ENCODE measurements around the gene OR13C4.
A peak's percentile ranks its signal among the peaks of the same experiment; 100 is the strongest.
"Not testable (repeated sequence)": the region's sequence is repeated elsewhere in the genome, so short reads cannot be mapped to it uniquely, and the experiment has no call there.

Gene OR13C4

DNA sequence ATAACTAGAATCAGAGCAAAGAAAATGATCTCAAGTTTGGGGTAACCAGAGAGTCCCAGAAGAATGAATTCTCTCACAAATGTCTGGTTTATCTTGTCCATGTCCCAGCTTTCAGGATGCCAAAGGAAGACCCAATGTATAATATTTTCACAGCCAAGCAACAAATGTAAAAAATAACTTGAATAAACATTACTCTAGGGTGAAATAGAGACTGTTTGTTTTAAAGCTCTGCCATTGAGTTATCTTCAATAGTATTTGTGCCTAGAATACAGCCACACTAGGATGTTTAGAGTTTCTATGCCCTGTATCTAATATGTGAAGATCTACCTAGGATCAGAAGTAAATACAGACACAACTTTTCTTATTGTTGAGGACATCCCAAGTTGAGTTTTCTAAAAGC, at the start of gene OR13C4:
TSS of gene OR13C4 (minus strand) at position 101 of the 400 bp plus-strand sequence. CDS start at position 101, 0 bp downstream.
- DNase-seq (ENCODE audit: low spot score) = no peak

DNA sequence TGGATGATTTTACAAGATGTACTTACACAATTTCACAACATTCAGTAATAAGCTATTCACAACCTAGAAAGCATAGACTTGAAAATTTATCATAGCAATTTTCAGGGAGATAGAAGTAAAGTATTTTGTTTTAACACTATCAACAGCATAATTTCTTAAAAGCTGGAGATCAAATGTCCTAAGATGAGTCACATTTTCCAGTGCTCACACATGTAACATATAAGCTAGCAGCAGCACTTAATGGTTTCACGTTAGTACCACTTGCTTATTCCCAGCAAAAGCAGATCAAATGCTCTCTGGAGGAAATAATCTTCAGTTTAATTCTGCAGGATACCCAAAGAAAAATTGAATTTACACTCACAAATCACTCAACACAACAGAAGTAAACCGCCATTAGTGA, 48.4 kb upstream of the OR13C4 start:
- no peak for DNase-seq (ENCODE audit: low spot score)

DNA sequence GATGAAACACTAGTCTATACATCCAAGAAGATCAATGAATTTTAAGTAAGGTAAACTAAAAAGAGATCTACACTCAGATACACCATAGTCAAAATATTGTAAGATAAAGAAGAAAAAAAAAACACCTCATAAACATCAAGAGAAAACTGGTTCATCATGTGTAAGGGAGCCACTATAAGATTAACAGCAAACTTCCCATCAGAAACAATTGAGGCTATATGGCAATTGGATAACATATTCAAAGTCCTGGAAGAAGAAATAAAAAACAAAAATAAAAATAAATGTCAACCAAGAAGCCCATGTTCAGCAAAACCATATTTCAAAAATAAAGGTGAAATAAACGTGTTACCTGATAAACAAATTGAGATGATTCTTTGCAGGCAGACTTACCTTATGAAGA, 45.6 kb upstream of the OR13C4 start:
- DNase-seq (ENCODE audit: low spot score) = no peak

DNA sequence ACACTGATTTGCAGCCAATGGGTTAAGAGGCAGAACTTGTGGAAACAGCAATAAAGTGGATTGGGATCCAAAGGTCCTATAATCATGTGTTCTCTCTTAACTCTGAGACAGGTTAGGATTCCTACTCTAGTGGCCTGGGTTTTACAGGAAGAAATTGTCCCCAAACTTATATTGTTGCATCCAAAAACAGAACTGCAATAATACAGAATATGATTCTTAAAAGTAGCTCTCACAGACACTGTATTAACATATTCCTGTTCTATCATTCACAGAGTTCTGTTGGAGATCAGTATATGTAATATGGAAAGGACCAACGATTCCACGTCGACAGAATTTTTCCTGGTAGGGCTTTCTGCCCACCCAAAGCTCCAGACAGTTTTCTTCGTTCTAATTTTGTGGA, 41.9 kb upstream of the OR13C4 start, which contains the start of gene OR13C8:
TSS of gene OR13C8 (plus strand) at position 301 of the 400 bp plus-strand sequence. CDS start at position 301, 0 bp downstream.
- DNase-seq (ENCODE audit: low spot score) = no peak

DNA sequence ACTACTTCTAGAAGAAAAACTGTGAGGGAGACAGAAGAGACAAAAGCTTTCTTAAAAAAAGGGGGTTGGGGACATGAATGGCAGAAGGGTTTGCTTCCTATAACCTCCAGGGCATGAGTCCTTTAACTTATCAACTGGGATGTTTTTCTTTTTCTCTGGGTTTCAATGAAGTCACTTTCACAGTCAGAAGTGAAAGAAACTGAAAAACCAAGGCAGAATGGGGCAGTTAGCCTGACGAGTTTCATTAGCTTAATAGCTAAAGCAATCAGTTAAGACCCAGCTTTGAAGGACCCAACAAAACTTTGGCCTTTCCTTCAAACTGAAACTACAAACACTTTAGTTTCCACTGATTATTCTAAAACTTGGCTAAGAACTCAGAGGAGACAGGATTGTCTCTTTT, 37.3 kb upstream of the OR13C4 start:
- no peak for DNase-seq (ENCODE audit: low spot score)

DNA sequence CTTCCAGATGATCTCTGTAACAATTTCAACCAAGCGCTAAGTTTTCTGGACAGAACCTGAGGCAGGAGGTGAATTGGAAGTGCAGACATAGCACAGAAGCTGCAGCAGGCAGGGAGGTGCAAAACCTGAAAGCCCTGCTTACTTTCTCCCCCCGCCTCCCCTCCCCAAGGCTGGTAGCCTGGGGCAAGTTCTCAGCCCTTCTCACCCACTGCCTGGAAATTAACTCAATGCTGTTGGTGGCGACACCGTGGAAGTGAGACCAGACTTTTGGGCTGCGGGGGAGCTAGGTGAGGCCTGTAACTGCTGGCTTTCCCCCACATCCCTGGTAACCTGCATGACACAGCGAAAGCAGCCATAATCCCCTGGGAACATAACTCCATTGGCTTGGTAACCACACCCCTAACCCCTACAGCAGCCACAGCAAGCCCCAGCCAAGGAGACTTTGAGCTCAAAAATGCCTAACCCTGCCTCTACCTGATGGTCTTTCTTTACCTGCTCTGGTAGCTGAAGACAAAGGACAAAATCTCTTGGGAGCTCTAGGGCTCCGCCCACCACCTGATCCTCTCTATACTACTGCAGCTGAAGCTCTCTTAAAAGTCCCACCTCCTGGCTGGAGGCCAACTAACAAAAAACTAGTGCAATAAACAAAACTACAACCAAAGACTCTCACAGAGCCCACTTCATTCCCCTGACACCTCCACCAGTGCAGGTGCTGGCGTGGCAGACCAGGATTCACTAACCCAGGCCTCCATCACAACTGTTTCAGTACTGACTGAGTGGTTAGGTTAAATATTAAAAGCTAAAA, 30.0 kb upstream of the OR13C4 start:
- DNase-seq (ENCODE audit: low spot score) = no peak

DNA sequence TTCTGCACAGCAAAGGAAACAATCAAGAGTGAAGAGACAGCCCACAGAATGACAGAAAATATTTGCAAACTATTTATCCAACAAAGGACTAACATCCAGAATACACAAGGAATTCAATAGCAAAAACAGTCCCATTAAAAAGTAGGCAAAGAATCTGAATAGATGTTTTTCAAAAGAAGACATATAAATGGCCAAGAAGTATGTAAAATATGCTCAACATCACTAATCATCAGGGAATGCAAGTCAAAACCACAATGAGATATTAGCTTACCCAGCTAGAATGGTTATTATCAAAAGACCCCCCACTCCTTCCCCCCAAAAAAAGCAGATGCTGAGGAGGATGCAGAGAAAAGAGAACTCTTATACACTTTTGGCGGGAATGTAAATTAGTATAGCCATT, 28.5 kb upstream of the OR13C4 start:
- DNase-seq (ENCODE audit: low spot score) = no peak

DNA sequence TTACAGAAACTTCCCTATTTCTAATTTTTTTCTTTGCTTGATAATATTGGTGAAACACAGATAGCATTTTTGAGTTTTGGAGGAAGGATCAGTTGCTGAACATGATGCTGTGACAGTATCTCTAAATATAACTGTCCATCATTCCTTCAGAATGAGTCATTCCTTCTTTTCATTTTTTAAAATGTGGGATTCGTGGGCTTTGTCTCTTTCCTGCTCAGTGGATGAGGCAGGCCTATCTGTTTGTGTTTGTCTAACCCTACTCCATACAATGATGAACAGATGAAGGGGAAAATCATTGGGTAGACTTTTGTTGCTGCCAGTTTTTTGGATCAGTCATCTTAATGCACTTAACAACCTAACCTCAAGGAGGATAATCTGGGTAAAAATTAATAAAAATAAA, 26.3 kb upstream of the OR13C4 start:
- DNase-seq (ENCODE audit: low spot score) = no peak

DNA sequence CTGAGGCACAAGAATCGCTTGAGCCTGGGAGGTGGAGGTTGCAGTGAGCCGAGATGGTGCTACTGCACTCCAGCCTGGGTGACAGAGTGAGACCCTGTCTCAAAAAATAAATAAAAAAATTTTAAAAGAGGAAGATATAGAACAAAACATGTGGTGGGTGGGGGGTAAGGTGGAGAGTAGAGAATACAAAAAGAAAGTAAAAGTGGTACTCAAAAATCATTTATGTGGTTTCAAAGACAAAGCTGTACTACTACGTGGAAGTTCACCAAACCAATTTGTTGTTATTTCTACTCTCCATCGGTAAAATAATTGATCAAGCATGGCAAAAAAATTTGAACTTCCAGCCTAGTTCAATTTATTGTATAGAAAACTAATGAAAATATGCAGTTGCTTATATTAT, 17.6 kb upstream of the OR13C4 start:
- DNase-seq (ENCODE audit: low spot score) = no peak

DNA sequence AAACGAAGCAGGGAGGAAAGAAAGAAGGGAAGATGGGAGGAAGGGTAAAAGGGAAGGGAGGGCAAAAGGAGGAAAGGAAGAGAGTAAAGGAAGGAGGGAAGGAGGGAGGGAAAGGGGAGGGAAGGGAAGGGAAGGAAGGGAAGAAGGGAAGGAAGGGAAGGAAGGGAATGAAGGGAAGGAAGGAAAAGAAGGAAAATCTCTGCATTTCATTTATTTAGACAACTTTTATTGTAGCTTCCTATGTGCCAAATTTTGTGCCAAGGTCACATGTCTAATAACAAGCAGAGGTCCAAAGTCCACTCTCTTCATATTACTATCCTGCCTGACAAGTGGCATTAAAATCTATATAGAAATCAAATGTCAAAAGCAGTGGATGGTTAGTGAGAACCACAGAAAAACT, 12.3 kb upstream of the OR13C4 start:
- no peak for DNase-seq (ENCODE audit: low spot score)

DNA sequence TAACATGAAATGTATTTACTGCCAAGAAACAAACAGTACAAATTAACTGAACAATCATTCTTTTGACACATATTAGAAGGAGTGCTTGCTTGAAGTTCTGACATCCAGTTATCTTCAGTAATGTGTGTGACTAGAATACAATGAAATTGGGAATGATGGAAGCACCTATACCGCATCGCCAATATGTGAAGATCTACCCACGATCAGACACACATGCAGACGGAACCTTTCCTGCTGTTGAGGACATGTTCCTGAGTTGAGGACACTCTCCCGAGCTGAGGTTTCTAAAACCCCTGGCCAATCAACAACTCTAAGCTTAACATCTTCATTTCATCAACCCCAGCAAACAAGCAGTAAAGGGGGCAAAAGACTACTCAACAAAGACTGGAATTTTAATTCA, 9.7 kb upstream of the OR13C4 start, which contains the start of gene OR13C3:
TSS of gene OR13C3 (minus strand) at position 101 of the 400 bp plus-strand sequence. CDS start 133 bp downstream, outside the sequence.
- DNase-seq (ENCODE audit: low spot score) = no peak

DNA sequence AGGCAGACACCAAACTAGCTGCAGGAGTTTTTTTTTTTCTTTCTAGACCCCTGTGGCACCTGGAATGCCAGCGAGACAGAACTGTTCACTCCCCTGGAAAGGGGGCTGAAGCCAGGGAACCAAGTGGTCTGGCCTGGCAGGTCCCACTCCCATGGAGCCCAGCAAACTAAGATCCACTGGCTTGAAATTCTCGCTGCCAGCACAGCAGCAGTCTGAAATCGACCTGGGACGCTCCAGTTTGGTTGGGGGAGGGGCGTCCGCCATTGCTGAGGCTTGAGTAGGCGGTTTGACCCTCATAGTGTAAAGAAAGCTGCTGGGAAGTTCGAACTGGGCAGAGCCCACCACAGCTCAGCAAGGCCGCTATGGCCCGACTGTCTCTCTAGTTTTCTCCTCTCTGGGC, 6.8 kb downstream of the OR13C4 start:
- not testable (repeated sequence) for DNase-seq (ENCODE audit: low spot score)

DNA sequence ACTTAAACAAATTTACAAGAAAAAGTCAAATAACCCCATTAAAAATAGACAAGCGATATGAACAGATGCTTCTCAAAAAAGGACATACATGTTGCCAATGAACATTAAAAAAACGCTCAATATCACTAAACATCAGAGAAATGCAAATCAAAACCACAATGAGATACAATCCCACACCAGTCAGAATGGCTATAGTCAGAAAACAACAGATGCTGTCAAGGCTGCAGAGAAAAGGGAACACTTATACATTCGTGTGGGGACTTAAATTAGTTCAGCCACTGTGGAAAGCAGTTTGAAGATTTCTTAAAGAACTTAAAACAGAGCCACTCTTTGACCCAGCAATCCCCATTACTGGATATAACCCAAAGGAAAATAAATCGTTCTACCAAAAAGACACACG, 12.1 kb downstream of the OR13C4 start:
- DNase-seq (ENCODE audit: low spot score) = no peak

DNA sequence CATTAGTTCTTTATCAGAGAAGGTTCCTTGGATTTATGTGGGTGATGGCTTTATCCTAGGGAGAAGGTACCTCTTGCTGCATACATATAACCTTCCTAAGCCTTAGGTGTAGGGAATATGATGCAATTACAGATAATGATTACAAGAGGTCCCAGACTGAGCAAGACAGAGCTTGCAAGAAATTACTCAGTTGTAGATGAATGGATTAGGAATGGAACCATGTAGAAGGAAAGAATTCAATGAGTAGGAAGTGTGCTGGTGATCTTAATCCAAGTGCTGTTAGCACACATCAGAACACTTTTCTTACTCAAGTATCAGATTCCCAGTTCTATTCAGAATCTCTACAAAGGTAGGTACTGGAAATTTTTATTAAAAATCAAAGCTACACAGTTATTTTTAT, 20.4 kb downstream of the OR13C4 start:
- DNase-seq (ENCODE audit: low spot score) = no peak

DNA sequence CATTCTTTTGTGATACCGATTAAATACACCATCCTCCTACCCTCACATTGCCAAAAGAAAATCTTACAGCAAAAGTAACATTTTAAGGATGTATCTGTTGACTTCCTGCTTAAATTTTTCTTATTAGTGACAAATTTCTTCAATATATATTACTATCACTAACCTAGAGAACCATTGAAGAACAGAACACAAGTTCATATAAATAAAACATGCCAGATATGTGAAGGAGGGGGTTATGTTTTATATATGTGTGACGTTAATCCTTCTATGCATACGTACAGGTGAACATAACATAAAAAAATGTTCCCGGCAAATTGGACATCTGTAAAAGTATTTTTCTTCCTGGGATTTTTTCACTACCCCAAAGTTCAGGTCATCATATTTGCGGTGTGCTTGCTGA, 23.0 kb downstream of the OR13C4 start, which contains the start of gene OR13F1:
TSS of gene OR13F1 (plus strand) at position 301 of the 400 bp plus-strand sequence. CDS start at position 301, 0 bp downstream.
- no peak for DNase-seq (ENCODE audit: low spot score)

DNA sequence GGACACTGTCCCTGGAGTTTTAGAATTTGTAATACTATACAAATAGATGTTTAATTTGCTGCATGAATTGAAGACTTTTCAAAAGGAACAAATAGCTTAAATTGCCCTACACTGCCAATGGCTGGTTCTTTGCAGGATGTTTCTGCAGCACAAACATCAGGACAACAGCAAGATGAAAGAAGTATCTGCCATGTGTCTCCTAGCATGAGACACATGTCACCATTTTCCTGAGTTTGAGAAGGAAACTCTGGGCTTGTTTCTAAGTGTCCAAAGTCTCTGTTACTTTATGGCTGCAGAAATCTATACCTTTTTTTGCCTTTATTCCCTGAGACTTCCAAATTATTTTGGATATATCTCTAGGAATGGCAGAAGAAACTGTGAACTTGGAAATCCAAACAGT, 23.6 kb downstream of the OR13C4 start:
- no peak for DNase-seq (ENCODE audit: low spot score)

DNA sequence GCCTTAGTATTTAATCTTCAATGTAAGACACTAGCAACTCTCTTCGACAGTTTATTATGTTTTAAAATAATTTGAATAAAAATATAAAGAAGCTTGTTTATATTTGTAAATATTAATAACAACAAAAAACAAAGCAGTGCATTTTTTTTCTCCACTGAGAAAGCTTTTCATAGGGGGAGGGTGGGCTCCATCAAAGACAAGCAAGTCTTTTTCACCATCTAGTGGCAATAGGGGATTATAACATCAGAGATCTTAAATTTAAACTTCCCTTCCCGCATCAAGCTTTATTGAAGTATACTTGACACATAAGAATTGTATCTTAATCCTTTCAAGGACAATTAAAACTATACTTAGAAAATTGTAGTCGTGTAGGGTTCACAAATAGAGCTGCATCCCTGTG, 32.2 kb downstream of the OR13C4 start:
- peak; percentile 54 for DNase-seq (ENCODE audit: low spot score)

DNA sequence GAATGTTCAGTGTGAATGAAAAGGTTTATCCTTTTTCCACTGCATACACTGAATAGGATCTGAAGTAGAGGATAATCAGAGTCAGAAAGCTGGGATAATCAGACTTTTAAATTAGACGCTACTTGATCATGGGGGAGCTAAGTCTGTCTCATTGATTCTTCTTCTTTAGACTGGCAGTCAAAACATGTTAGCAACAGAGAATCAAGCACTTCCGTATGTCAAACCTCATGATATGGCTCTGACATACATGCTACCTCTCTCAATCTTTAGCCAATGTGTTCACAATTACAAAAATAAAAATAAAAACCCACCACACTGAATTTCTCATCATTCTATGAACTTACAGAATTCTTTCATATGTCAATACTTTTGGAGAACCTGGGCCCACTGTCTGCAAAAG, 42.0 kb downstream of the OR13C4 start:
- DNase-seq (ENCODE audit: low spot score) = no peak

DNA sequence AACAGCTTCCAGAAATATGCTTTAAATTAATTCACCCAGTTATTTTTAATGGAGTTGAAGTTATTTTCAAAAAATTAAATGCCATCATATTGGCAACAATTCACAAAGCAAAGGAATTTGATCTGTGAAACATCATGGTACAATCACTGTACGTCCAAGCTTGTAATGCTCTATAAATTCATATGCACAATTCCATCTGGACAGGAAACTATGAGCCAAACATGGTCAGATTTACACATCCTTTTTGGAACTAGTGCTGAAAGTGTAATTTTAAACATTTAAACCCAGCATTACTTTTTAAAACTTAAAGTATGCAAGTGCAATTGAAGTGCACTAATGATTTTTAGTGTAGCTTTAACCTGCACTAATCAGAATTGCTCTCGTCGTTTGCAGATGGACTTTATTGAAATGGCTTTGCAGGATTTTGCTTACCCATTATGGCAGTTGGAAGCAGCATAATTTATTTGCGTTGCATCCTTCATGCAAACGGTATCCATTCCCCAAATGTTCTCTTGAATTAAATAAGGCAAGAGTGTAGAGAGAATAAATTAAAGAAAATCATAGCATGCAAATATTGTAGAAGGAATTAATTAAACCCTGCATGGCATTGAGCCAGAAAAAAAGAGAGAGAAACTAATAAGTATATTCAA, 44.0 kb downstream of the OR13C4 start:
- no peak for DNase-seq (ENCODE audit: low spot score)

Data from RKO (cell line).